Body of pancreas (tissue), 4 donors: Measurements from ENCODE around the gene WBP1L.

Experiments
- POLR2A ChIP-seq, 3 donors: fragments of 450-650 bp; IDR thresholded peaks; one replicate each; pipeline ENCODE4 v1.6.1; 2016; ENCODE audit warnings: antibody characterized with exemption in 3 of 3, mild to moderate bottlenecking in 2 of 3
- TF ChIP-seq, protein P1 (sequence below), 7 experiments: fragments of 450-650 bp in 4 of 7; fragments of 200-600 bp in 3 of 7; sonication (generic) in 3 of 7; IDR thresholded peaks; one replicate each; pipeline ENCODE4 v1.5.1; 2016 to 2019; ENCODE audit warnings: antibody characterized with exemption in 7 of 7

- TF ChIP-seq, protein P1, sequence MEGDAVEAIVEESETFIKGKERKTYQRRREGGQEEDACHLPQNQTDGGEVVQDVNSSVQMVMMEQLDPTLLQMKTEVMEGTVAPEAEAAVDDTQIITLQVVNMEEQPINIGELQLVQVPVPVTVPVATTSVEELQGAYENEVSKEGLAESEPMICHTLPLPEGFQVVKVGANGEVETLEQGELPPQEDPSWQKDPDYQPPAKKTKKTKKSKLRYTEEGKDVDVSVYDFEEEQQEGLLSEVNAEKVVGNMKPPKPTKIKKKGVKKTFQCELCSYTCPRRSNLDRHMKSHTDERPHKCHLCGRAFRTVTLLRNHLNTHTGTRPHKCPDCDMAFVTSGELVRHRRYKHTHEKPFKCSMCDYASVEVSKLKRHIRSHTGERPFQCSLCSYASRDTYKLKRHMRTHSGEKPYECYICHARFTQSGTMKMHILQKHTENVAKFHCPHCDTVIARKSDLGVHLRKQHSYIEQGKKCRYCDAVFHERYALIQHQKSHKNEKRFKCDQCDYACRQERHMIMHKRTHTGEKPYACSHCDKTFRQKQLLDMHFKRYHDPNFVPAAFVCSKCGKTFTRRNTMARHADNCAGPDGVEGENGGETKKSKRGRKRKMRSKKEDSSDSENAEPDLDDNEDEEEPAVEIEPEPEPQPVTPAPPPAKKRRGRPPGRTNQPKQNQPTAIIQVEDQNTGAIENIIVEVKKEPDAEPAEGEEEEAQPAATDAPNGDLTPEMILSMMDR (IDR thresholded peaks at IDR 0.05), result no peak
- TF ChIP-seq POLR2A (IDR thresholded peaks at IDR 0.05), result no peak
Measured at GRCh38 chr10:102696736-102697135, 47.0 kb upstream of the WBP1L start.
